ENCODE measurements around the gene IFI27. TPM values are rescaled to one million over a fixed set of nuclear protein-coding genes. Genes with fewer than 3 reads are reported as not detected.

The IFI27 gene
- total and polyA plus RNA-seq, 10 of the 15 experiments (the other 5 are each of a cell fraction or from before 2014, with no cell fraction given), result 1.1 to 45.5 (median 3.3) TPM

DNA sequence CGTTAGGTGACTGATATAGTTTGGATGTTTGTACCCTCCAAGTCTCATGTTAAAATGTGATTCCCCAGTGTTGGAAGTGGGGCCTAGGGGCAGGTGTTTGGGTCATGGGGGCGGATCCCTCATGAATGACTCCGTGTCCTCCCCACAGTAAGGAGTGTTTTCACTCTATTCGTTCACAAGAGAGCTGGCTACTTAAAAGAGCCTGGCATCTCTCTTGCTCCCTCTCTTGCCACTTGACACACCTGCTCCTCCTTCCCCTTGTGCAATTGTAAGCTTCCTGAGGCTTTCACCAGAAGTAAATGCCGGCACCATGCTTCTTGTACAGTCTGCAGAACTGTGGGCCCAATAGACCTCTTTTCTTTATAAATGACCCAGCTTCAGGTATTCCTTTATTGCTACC lies 16.3 kb downstream of the IFI27 start:
- H3K9me3 ChIP-seq (replicated peaks; ENCODE audit: control insufficient read depth, insufficient read depth, low read length), result no peaks in the 10 kb centered on the region
- ChIA-PET POLR2A (no interaction called here), SMC1A (ENCODE audit: uncharacterized antibody, unreplicated experiment) (interaction anchor here (1.1 kb wide), 1 partner anchor 10 kb away, joined by 4 read pairs; no protein-coding TSS in a partner anchor), CTCF (interaction anchor here (3.3 kb wide), 1 partner anchor 10 kb away, joined by 13 read pairs; no protein-coding TSS in a partner anchor), RAD21 (ENCODE audit: unreplicated experiment) (interaction anchor here (1.0 kb wide), 1 partner anchor 90 kb away, joined by 3 read pairs; no protein-coding TSS in a partner anchor)
- TF ChIP-seq RBBP5 (conservative IDR thresholded peaks at IDR 0.05) (no peak), KDM1A (IDR thresholded peaks at IDR 0.05; ENCODE audit: borderline replicate concordance) (no peak), CBX3 (IDR thresholded peaks at IDR 0.05; ENCODE audit: borderline replicate concordance, low read depth) (no peak)
- TF ChIP-seq, protein P1, sequence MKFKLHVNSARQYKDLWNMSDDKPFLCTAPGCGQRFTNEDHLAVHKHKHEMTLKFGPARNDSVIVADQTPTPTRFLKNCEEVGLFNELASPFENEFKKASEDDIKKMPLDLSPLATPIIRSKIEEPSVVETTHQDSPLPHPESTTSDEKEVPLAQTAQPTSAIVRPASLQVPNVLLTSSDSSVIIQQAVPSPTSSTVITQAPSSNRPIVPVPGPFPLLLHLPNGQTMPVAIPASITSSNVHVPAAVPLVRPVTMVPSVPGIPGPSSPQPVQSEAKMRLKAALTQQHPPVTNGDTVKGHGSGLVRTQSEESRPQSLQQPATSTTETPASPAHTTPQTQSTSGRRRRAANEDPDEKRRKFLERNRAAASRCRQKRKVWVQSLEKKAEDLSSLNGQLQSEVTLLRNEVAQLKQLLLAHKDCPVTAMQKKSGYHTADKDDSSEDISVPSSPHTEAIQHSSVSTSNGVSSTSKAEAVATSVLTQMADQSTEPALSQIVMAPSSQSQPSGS (IDR thresholded peaks at IDR 0.05; ENCODE audit: low read length), result no peak
- no peak overlapping the region for H3K4me2 ChIP-seq (ENCODE audit: control insufficient read depth, insufficient read depth)
- in situ Hi-C loops (cut with MboI) (no loop called here), intact Hi-C loops (cut with micrococcal nuclease; ENCODE audit: unreplicated experiment) (no loop called here)
- H3K4me1 ChIP-seq (ENCODE audit: control insufficient read depth, insufficient read depth, low read length), result peaks cover 10% of the 10 kb centered on the region; the same call in 1 of the 2 replicates
- no peak for FAIRE-seq
- no TSS peak for BruUV-seq (replicated peaks)
- 97% methylated on average over 5 of the region's 5 CpGs for WGBS (ENCODE audit: insufficient coverage, insufficient replicate concordance, low lambda C conversion rate, missing lambda C conversion rate)
- peaks cover 0 to 4% of the 10 kb centered on the region in 2 experiments; a peak in 1 of 4 replicates for H3K27me3 ChIP-seq (replicated peaks in 1 of 2; ENCODE audit: control insufficient read depth in 2 of 2, insufficient read depth in 2 of 2, low read length in 1 of 2)
- H3K4me3 ChIP-seq, result no peak overlapping the region
- no peak for DNase-seq (ENCODE audit: low read depth, low spot score)
- no peaks in the 10 kb centered on the region; a peak in 1 of 4 replicates for H3K36me3 ChIP-seq (ENCODE audit: control insufficient read depth in 2 of 2, insufficient read depth in 2 of 2, low read length in 1 of 2)
- H3K79me2 ChIP-seq (ENCODE audit: control insufficient read depth, insufficient read depth, low read length), result no peaks in the 10 kb centered on the region
- no peak for ATAC-seq
- no peak overlapping the region for H3K27ac ChIP-seq (ENCODE audit: control insufficient read depth, insufficient read depth)
- H2AFZ ChIP-seq (ENCODE audit: control insufficient read depth, low read depth, low read length), result no peak overlapping the region
- no peak overlapping the region for H3K9ac ChIP-seq (ENCODE audit: control insufficient read depth, insufficient read depth, low read length)
- H4K20me1 ChIP-seq (ENCODE audit: control insufficient read depth, insufficient read depth), result no peaks in the 10 kb centered on the region

DNA sequence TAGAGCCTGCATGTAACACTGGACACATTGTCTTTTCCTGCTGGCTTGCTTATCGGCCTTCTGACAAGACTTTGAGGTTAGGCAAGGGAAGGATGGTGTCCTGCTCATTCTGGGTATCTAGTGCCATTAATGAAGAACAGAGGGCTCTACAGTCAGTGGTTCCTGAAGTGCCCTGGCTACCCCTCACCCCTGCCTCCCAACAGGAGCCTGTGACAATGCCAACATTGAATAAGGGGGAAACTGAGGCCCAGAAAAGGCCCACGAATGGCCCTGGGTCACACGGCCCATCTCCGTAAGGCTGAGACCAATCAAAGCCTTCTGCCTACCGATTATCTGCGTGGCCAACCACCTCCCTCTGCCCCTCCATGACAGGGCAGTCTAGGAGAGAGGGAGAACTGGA lies 16.8 kb downstream of the IFI27 start:
- no TSS peak for BruUV-seq (replicated peaks)
- in situ Hi-C loops (cut with MboI) (no loop called here), intact Hi-C loops (cut with micrococcal nuclease; ENCODE audit: unreplicated experiment) (no loop called here)
- ATAC-seq (no peak), FAIRE-seq (no peak), DNase-seq (ENCODE audit: low read depth, low spot score) (no peak)
- Histone ChIP-seq H3K9me3 (replicated peaks; ENCODE audit: control insufficient read depth, insufficient read depth, low read length) (no peaks in the 10 kb centered on the region), H2AFZ (ENCODE audit: control insufficient read depth, low read depth, low read length) (no peak overlapping the region), H3K4me2 (ENCODE audit: control insufficient read depth, insufficient read depth) (no peak overlapping the region), H3K9ac (ENCODE audit: control insufficient read depth, insufficient read depth, low read length) (no peak overlapping the region), H3K4me1 (ENCODE audit: control insufficient read depth, insufficient read depth, low read length) (peaks cover 10% of the 10 kb centered on the region; the same call in 1 of the 2 replicates), H4K20me1 (ENCODE audit: control insufficient read depth, insufficient read depth) (no peaks in the 10 kb centered on the region), H3K27ac (ENCODE audit: control insufficient read depth, insufficient read depth) (no peak overlapping the region), H3K36me3 (ENCODE audit: control insufficient read depth in 2 of 2, insufficient read depth in 2 of 2, low read length in 1 of 2) (no peaks in the 10 kb centered on the region; a peak in 1 of 4 replicates), H3K4me3 (no peak overlapping the region), H3K27me3 (replicated peaks in 1 of 2; ENCODE audit: control insufficient read depth in 2 of 2, insufficient read depth in 2 of 2, low read length in 1 of 2) (peaks cover 0 to 4% of the 10 kb centered on the region in 2 experiments; a peak in 1 of 4 replicates), H3K79me2 (ENCODE audit: control insufficient read depth, insufficient read depth, low read length) (no peaks in the 10 kb centered on the region)
- ChIA-PET SMC1A (ENCODE audit: uncharacterized antibody, unreplicated experiment) (interaction anchor here (1.1 to 2.2 kb wide), 2 partner anchors 45 to 91 kb away, joined by 3 to 10 read pairs; no protein-coding TSS in a partner anchor), CTCF (interaction anchor here (1.1 to 2.2 kb wide), 3 partner anchors 9 to 91 kb away, joined by 3 to 8 read pairs (median 8); partner anchors contain the start of genes DDX24 and IFI27L1), POLR2A (no interaction called here), RAD21 (ENCODE audit: unreplicated experiment) (interaction anchor here (1.0 kb wide), 1 partner anchor 90 kb away, joined by 3 read pairs; no protein-coding TSS in a partner anchor)
- 77% methylated on average over 6 of the region's 6 CpGs for WGBS (ENCODE audit: insufficient coverage, insufficient replicate concordance, low lambda C conversion rate, missing lambda C conversion rate)
- TF ChIP-seq, protein P2, sequence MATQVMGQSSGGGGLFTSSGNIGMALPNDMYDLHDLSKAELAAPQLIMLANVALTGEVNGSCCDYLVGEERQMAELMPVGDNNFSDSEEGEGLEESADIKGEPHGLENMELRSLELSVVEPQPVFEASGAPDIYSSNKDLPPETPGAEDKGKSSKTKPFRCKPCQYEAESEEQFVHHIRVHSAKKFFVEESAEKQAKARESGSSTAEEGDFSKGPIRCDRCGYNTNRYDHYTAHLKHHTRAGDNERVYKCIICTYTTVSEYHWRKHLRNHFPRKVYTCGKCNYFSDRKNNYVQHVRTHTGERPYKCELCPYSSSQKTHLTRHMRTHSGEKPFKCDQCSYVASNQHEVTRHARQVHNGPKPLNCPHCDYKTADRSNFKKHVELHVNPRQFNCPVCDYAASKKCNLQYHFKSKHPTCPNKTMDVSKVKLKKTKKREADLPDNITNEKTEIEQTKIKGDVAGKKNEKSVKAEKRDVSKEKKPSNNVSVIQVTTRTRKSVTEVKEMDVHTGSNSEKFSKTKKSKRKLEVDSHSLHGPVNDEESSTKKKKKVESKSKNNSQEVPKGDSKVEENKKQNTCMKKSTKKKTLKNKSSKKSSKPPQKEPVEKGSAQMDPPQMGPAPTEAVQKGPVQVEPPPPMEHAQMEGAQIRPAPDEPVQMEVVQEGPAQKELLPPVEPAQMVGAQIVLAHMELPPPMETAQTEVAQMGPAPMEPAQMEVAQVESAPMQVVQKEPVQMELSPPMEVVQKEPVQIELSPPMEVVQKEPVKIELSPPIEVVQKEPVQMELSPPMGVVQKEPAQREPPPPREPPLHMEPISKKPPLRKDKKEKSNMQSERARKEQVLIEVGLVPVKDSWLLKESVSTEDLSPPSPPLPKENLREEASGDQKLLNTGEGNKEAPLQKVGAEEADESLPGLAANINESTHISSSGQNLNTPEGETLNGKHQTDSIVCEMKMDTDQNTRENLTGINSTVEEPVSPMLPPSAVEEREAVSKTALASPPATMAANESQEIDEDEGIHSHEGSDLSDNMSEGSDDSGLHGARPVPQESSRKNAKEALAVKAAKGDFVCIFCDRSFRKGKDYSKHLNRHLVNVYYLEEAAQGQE (IDR thresholded peaks at IDR 0.05; ENCODE audit: low read depth, low read length), result no peak
- TF ChIP-seq, protein P3, sequence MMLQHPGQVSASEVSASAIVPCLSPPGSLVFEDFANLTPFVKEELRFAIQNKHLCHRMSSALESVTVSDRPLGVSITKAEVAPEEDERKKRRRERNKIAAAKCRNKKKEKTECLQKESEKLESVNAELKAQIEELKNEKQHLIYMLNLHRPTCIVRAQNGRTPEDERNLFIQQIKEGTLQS (IDR thresholded peaks at IDR 0.05; ENCODE audit: borderline replicate concordance, extremely low read depth, low read depth, low read length), result no peak
- TF ChIP-seq RB1 (IDR thresholded peaks at IDR 0.05; ENCODE audit: borderline replicate concordance) (no peak), BACH1 (IDR thresholded peaks at IDR 0.05; ENCODE audit: borderline replicate concordance) (no peak), CBFB (IDR thresholded peaks at IDR 0.05; ENCODE audit: low read depth) (no peak), POLR2AphosphoS5 (IDR thresholded peaks at IDR 0.05; ENCODE audit: low read length) (no peak)
